Body of pancreas (tissue), 4 donors: ENCODE measurements around the gene HOXB3. TPM values are rescaled to one million over a fixed set of nuclear protein-coding genes. Genes with fewer than 3 reads are reported as not detected.

Source experiments
- ATAC-seq: fragments of 150-250 bp; one replicate; pipeline ENCODE4 v1.9.1; 2016
- DNase-seq, 4 donors: peaks; one replicate each; pipeline ENCODE4 v3.0.0-alpha.2; 2019
- H3K27ac ChIP-seq, 4 donors: fragments of 200-600 bp; sonication (generic); 1 replicate in 3 of 4; 2 replicates in 1 of 4; pipeline versions ENCODE4 v1.5.1 to v1.6.1; 2016 to 2019; ENCODE audit warnings: mild to moderate bottlenecking in 1 of 4, mixed read lengths in 1 of 4, moderate library complexity in 1 of 4
- H3K27me3 ChIP-seq, 2 donors: fragments of 200-600 bp; sonication (generic); one replicate each; pipeline ENCODE4 v1.6.0; 2016; ENCODE audit warnings: mild to moderate bottlenecking in 1 of 2
- H3K36me3 ChIP-seq, 2 donors: fragments of 200-600 bp; sonication (generic); replicated peaks in 1 of 2; 2 replicates each; pipeline ENCODE4 v1.5.1; 2016; ENCODE audit warnings: low read depth in 2 of 2; ENCODE audit not compliant: insufficient read depth in 1 of 2
- H3K4me1 ChIP-seq: fragments of 200-600 bp; sonication (generic); one replicate; pipeline ENCODE4 v1.6.0; 2016
- H3K4me3 ChIP-seq, 2 donors: fragments of 200-600 bp; sonication (generic); 1 replicate in 1 of 2; 2 replicates in 1 of 2; pipeline ENCODE4 v1.5.1; 2016 to 2019
- H3K9me3 ChIP-seq, 3 donors: fragments of 200-600 bp; sonication (generic); 1 replicate in 2 of 3; 2 replicates in 1 of 3; pipeline ENCODE4 v1.5.1; 2016
- CTCF ChIP-seq, 7 experiments: fragments of 450-650 bp in 4 of 7; fragments of 200-600 bp in 3 of 7; sonication (generic) in 3 of 7; IDR thresholded peaks; one replicate each; pipeline ENCODE4 v1.5.1; 2016 to 2019; ENCODE audit warnings: antibody characterized with exemption in 7 of 7
- POLR2A ChIP-seq, 3 donors: fragments of 450-650 bp; IDR thresholded peaks; one replicate each; pipeline ENCODE4 v1.6.1; 2016; ENCODE audit warnings: antibody characterized with exemption in 3 of 3, mild to moderate bottlenecking in 2 of 3
- WGBS, 2 donors: methylation state at CpG; one replicate each; pipeline ENCODE4 v1.1.5; 2017; 5-methylcytosine and 5-hydroxymethylcytosine counted together
- intact Hi-C: fragments of 100-400 bp; cut with DNase I; formaldehyde crosslinking; loops from one replicate; pipeline ENCODE4 v1.15.1; 2023
- total RNA-seq, 2 donors: library from RNA; depleted of rRNA; stranded (reverse); fragments of >200 nt; gene quantifications; one replicate each; pipeline ENCODE4 v1.1.0, GENCODE V29; 2016

The HOXB3 gene
- total RNA-seq, 2 donors from 2014 or later = 2.9 TPM; not detected in 1

- ATAC-seq = no peak
- no peak for DNase-seq
- 12 to 13% methylated on average over 33 of the region's 33 CpGs for WGBS, 2 donors
- intact Hi-C loops = no loop called here
- no peaks in the 10 kb centered on the region for H3K9me3 ChIP-seq
- TF ChIP-seq POLR2A (IDR thresholded peaks at IDR 0.05) = no peak
- TF ChIP-seq CTCF (IDR thresholded peaks at IDR 0.05) = no peak
- H3K27me3 ChIP-seq = peaks cover 0 to 24% of the 10 kb centered on the region in 2 donors
- no peak overlapping the region for H3K4me3 ChIP-seq
- no peaks in the 10 kb centered on the region for H3K36me3 ChIP-seq
- peak overlapping the region in 1 of 4 donors; percentile 21 for H3K27ac ChIP-seq
- peaks cover 12% of the 10 kb centered on the region for H3K4me1 ChIP-seq
Observed at GRCh38 chr17:48568499-48569239, 21.4 kb downstream of the HOXB3 start.

- Histone ChIP-seq H3K4me3 (no peak overlapping the region), H3K9me3 (no peaks in the 10 kb centered on the region), H3K27ac (peak overlapping the region in 1 of 4 donors; percentile 21), H3K27me3 (peaks cover 0 to 31% of the 10 kb centered on the region in 2 donors), H3K36me3 (no peaks in the 10 kb centered on the region), H3K4me1 (peaks cover 13% of the 10 kb centered on the region)
- DNase-seq = no peak
- ATAC-seq = no peak
- TF ChIP-seq POLR2A (IDR thresholded peaks at IDR 0.05) (no peak), CTCF (IDR thresholded peaks at IDR 0.05) (no peak)
- intact Hi-C loops = no loop called here
- 29 to 41% methylated on average over 2 of the region's 2 CpGs for WGBS, 2 donors
Observed at GRCh38 chr17:48567646-48568354, 22.2 kb downstream of the HOXB3 start.

- intact Hi-C loops = no loop called here
- H3K27ac ChIP-seq = no peak overlapping the region
- DNase-seq = no peak
Observed at GRCh38 chr17:48567209-48567608, 22.8 kb downstream of the HOXB3 start.

GRCh38 chr17:48566717-48567116 is 23.3 kb downstream of the HOXB3 start:
- no peak overlapping the region for H3K27ac ChIP-seq
- DNase-seq (no peak), ATAC-seq (no peak)
- peaks cover 24% of the 10 kb centered on the region for H3K4me1 ChIP-seq
- H3K36me3 ChIP-seq = no peaks in the 10 kb centered on the region
- peaks cover 0 to 37% of the 10 kb centered on the region in 2 donors for H3K27me3 ChIP-seq
- H3K9me3 ChIP-seq = no peaks in the 10 kb centered on the region
- TF ChIP-seq POLR2A (IDR thresholded peaks at IDR 0.05) = no peak
- TF ChIP-seq CTCF (IDR thresholded peaks at IDR 0.05) = no peak
- WGBS, 2 donors = 36 to 46% methylated on average over 2 of the region's 2 CpGs
- intact Hi-C loops = no loop called here
- H3K4me3 ChIP-seq = no peak overlapping the region

More at GRCh38 chr17:48567209-48567608, 22.8 kb downstream of the HOXB3 start:
- peaks cover 19% of the 10 kb centered on the region for H3K4me1 ChIP-seq
- no peaks in the 10 kb centered on the region for H3K9me3 ChIP-seq
- no peaks in the 10 kb centered on the region for H3K36me3 ChIP-seq
- ATAC-seq = no peak
- TF ChIP-seq POLR2A (IDR thresholded peaks at IDR 0.05) (no peak), CTCF (IDR thresholded peaks at IDR 0.05) (no peak)
- WGBS, 2 donors = 54 to 61% methylated on average over 5 to 6 of the region's 6 CpGs
- peaks cover 0 to 36% of the 10 kb centered on the region in 2 donors for H3K27me3 ChIP-seq
- H3K4me3 ChIP-seq = no peak overlapping the region
